Measurements from ENCODE around the gene TBX19. TPM values are rescaled to one million over a fixed set of nuclear protein-coding genes. Genes with fewer than 3 reads are reported as not detected.
A peak's percentile ranks its signal among the peaks of the same experiment; 100 is the strongest.

TBX19 gene
- total and polyA plus RNA-seq, 2 of the 8 experiments (the other 6 are each of a cell fraction or from before 2014, with no cell fraction given): 1.0 to 1.8 TPM

DNA sequence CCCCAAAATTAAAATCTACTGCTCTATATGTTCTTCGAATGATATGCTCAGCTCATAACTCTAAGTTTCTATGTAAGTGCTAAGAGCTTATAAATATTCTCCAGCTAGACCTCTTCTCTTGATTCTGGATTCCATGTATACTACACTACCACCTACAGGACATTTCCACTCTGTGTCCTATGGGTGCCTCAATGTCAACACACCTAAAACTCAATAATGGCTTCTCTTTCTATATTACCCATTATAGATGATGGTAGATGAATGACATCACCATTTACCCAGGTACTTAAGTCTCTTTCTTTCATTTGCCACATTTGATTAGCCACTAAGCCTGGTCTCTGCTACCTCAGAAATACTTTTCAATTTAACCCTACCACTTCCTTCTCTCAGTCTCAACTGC, 41.3 kb downstream of the TBX19 start:
- TF ChIP-seq RAD21 (IDR thresholded peaks at IDR 0.05 in 1 of 2, conservative IDR thresholded peaks at IDR 0.05 in 1 of 2; ENCODE audit: low read depth in 2 of 2, low read length in 2 of 2): peak in 1 of 2 experiments; percentile 29; a peak in 1 of 4 replicates
- no peak for TF ChIP-seq TCF12 (IDR thresholded peaks at IDR 0.05; ENCODE audit: low read depth, low read length)
- TF ChIP-seq POLR2A (IDR thresholded peaks at IDR 0.05; ENCODE audit: control extremely low read depth in 1 of 2, low read depth in 2 of 2, low read length in 2 of 2): no peak
- TF ChIP-seq CHD2 (IDR thresholded peaks at IDR 0.05; ENCODE audit: low read length): no peak
- Histone ChIP-seq H4K20me1 (replicated peaks in 1 of 2; ENCODE audit: control insufficient read depth in 1 of 2, insufficient read depth in 2 of 2, low read length in 2 of 2) (no peaks in the 10 kb centered on the region), H3K18ac (ENCODE audit: extremely low read depth, low read length) (no peak overlapping the region), H3K14ac (ENCODE audit: insufficient read length) (no peak overlapping the region), H4K5ac (ENCODE audit: insufficient read length, low read depth, low read length) (no peak overlapping the region), H2BK15ac (ENCODE audit: low read length) (no peak overlapping the region), H3K79me1 (ENCODE audit: low read depth, low read length) (no peaks in the 10 kb centered on the region), H2AFZ (ENCODE audit: low read length) (no peak overlapping the region), H3K79me2 (ENCODE audit: control insufficient read depth in 1 of 2, insufficient read depth in 2 of 2, low read length in 2 of 2) (no peaks in the 10 kb centered on the region), H4K8ac (ENCODE audit: extremely low read depth, insufficient read depth, low read length) (no peak overlapping the region), H2BK5ac (ENCODE audit: low read depth, low read length) (no peak overlapping the region), H3K23me2 (ENCODE audit: low read depth, low read length) (no peaks in the 10 kb centered on the region), H4K91ac (replicated peaks; ENCODE audit: insufficient read length, low read length) (no peak overlapping the region), H2AK5ac (ENCODE audit: low read depth, low read length) (no peak overlapping the region), H2BK12ac (ENCODE audit: low read depth, low read length) (no peak overlapping the region), H3K23ac (ENCODE audit: insufficient read length) (no peak overlapping the region), H3K56ac (replicated peaks; ENCODE audit: insufficient read length, low read depth, low read length) (no peak overlapping the region), H3K4me2 (ENCODE audit: insufficient read depth in 1 of 2, low read depth in 2 of 2, low read length in 2 of 2) (no peak overlapping the region), H3K4me1 (replicated peaks in 1 of 4; ENCODE audit: control insufficient read depth in 3 of 4, insufficient read depth in 4 of 4, low read length in 3 of 4) (peaks cover 0 to 9% (median 1%) of the 10 kb centered on the region in 4 experiments; a peak in 3 of 7 replicates), H2BK20ac (ENCODE audit: low read length) (no peak overlapping the region), H3K9ac (replicated peaks in 1 of 4; ENCODE audit: extremely low read depth in 1 of 4, low read depth in 3 of 4, low read length in 3 of 4) (no peak overlapping the region), H3K27me3 (replicated peaks in 1 of 4; ENCODE audit: control insufficient read depth in 3 of 4, extremely low read depth in 1 of 4, insufficient read depth in 3 of 4, low read length in 3 of 4) (no peaks in the 10 kb centered on the region), H3K9me3 (ENCODE audit: insufficient read depth in 2 of 2, low read depth in 1 of 2, low read length in 1 of 2) (no peaks in the 10 kb centered on the region; a peak in 1 of 4 replicates), H3K36me3 (ENCODE audit: control insufficient read depth in 2 of 4, insufficient read depth in 4 of 4, low read length in 3 of 4) (no peaks in the 10 kb centered on the region), H2BK120ac (replicated peaks; ENCODE audit: low read depth, low read length) (no peak overlapping the region), H3K4me3 (ENCODE audit: extremely low read depth in 1 of 4, insufficient read depth in 2 of 4, low read depth in 3 of 4, low read length in 4 of 4) (no peak overlapping the region), H3K27ac (ENCODE audit: low read depth, low read length) (no peak overlapping the region), H3K4ac (replicated peaks; ENCODE audit: insufficient read length, low read depth, low read length) (no peak overlapping the region)
- CTCF ChIA-PET (ENCODE audit: partially characterized antibody): interaction anchor here (0.5 to 2.4 kb wide), 6 partner anchors 9 to 121 kb away, joined by 3 to 11 read pairs (median 5); no protein-coding TSS in a partner anchor
- FAIRE-seq (no peak), DNase-seq (ENCODE audit: low read depth in 1 of 2, low spot score in 2 of 2) (no peak)
- WGBS, 2 experiments (ENCODE audit: extremely low coverage in 1 of 2, insufficient coverage in 1 of 2, insufficient read length in 1 of 2, insufficient replicate concordance in 2 of 2, low coverage in 1 of 2, low lambda C conversion rate in 2 of 2, missing lambda C conversion rate in 1 of 2): 95% methylated on average over 1 of the region's 1 CpG; no CpG with 5 or more reads in 1 of the 2 experiments
- POLR2A ChIA-PET (ENCODE audit: partially characterized antibody): no interaction called here

All from H1 (cell line).